SU-DHL-6 (cell line): ENCODE measurements around the gene IQGAP1.
"Not testable (repeated sequence)": the region's sequence is repeated elsewhere in the genome, so short reads cannot be mapped to it uniquely, and the experiment has no call there.

Source experiments
- H2AFZ ChIP-seq: fragments of 200-600 bp; sonication (generic); 2 replicates; pipeline ENCODE4 v1.6.1; 2014; ENCODE audit warnings: low read depth, mild to moderate bottlenecking, moderate library complexity, mixed read lengths, antibody characterized with exemption, low read length; ENCODE audit not compliant: severe bottlenecking
- H3F3A ChIP-seq: fragments of 200-600 bp; shearing (Covaris generic); 2 replicates; pipeline ENCODE4 v1.6.0; 2016; ENCODE audit warnings: antibody characterized with exemption, mild to moderate bottlenecking; ENCODE audit not compliant: insufficient read depth
- H3K27ac ChIP-seq: fragments of 200-600 bp; sonication (generic); 2 replicates; pipeline ENCODE4 v1.5.1; 2016; ENCODE audit warnings: low read depth, mild to moderate bottlenecking, low read length, moderate library complexity, mixed read lengths
- H3K27me3 ChIP-seq: fragments of 200-600 bp; sonication (generic), shearing (Covaris generic); 2 replicates; pipeline ENCODE4 v1.6.0; 2014; ENCODE audit warnings: mild to moderate bottlenecking, low read length
- H3K36me3 ChIP-seq: fragments of 200-600 bp; sonication (generic); 2 replicates; pipeline ENCODE4 v1.6.1; 2014; ENCODE audit warnings: mild to moderate bottlenecking, low read length, mixed read lengths
- H3K4me2 ChIP-seq: fragments of 300-600, 200-600 bp; shearing (Covaris generic), sonication (generic); 2 replicates; pipeline ENCODE4 v1.6.0; 2014; ENCODE audit warnings: low read length, low read depth, mild to moderate bottlenecking; ENCODE audit not compliant: poor library complexity, severe bottlenecking
- H3K4me3 ChIP-seq: fragments of 200-600 bp; sonication (generic); 2 replicates; pipeline ENCODE4 v1.5.1; 2014; ENCODE audit warnings: antibody characterized with exemption, low read length, mild to moderate bottlenecking, mixed read lengths; ENCODE audit not compliant: insufficient read depth, poor library complexity, severe bottlenecking
- H3K79me2 ChIP-seq: fragments of 200-600 bp; sonication (generic); 2 replicates; pipeline ENCODE4 v1.6.1; 2014; ENCODE audit warnings: mild to moderate bottlenecking, low read length, moderate library complexity; ENCODE audit not compliant: insufficient read depth
- H3K9ac ChIP-seq: fragments of 200-600 bp; sonication (generic); 2 replicates; pipeline ENCODE4 v1.7.0; 2014; ENCODE audit warnings: mild to moderate bottlenecking, low read length
- H3K9me2 ChIP-seq: fragments of 200-600 bp; sonication (generic); replicated peaks from 2 replicates; pipeline ENCODE4 v1.6.1; 2014; ENCODE audit warnings: low read length; ENCODE audit not compliant: insufficient read depth
- H3K9me3 ChIP-seq: fragments of 200-600 bp; sonication (generic); 2 replicates; pipeline ENCODE4 v1.6.1; 2014; ENCODE audit warnings: low read length, mixed read lengths; ENCODE audit not compliant: insufficient read depth
- H4K20me1 ChIP-seq: fragments of 200-600 bp; sonication (generic); 2 replicates; pipeline ENCODE4 v1.6.1; 2014; ENCODE audit warnings: low read depth, mild to moderate bottlenecking, antibody characterized with exemption, low read length, moderate library complexity, mixed read lengths
- EZH2phosphoT487 ChIP-seq: fragments of 200-600 bp; sonication (generic), shearing (Covaris generic); conservative IDR thresholded peaks from 2 replicates; pipeline ENCODE4 v1.6.1; 2018; ENCODE audit warnings: mild to moderate bottlenecking, antibody characterized with exemption, low read length, moderate library complexity, mixed read lengths
- TF ChIP-seq, protein P1 (sequence below): fragments of 200-600 bp; sonication (generic); IDR thresholded peaks from one replicate; pipeline ENCODE4 v1.5.1; 2017; ENCODE audit warnings: antibody characterized with exemption, mild to moderate bottlenecking, low read length, moderate library complexity; ENCODE audit not compliant: insufficient read depth, poor library complexity, severe bottlenecking

Gene IQGAP1

DNA sequence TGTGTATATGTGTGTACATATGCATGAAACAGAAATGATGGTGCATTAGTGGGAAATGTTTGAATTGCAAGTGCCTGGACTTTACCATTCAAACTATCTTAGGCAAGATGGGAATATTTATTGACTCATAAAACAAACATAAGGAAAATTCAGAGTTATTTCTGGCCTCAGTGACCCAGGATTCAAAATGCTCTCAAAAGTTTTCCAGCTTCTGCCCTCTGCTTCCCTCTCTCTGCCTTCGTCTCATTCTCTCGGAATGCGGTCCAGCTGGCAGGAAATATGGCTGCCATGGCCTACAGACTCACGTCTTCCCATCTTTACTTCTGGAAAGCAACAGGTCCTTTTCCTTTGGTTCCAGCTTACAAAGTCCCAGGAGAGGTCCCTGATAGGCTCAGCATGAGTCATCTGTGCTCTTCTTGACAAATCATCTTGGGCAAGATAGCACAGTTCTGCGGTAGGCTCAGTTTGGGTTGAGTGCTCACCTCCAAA lies 44.7 kb upstream of the IQGAP1 start:
- Histone ChIP-seq H3K9ac (no peak overlapping the region), H3K27me3 (no peaks in the 10 kb centered on the region), H3K9me3 (no peaks in the 10 kb centered on the region), H2AFZ (no peak overlapping the region), H3K9me2 (no peaks in the 10 kb centered on the region), H3K4me3 (no peak overlapping the region), H3F3A (no peaks in the 10 kb centered on the region), H3K4me2 (no peak overlapping the region), H3K79me2 (no peaks in the 10 kb centered on the region), H3K36me3 (no peaks in the 10 kb centered on the region), H4K20me1 (no peaks in the 10 kb centered on the region), H3K27ac (no peak overlapping the region)
- no peak for TF ChIP-seq EZH2phosphoT487
- TF ChIP-seq, protein P1, sequence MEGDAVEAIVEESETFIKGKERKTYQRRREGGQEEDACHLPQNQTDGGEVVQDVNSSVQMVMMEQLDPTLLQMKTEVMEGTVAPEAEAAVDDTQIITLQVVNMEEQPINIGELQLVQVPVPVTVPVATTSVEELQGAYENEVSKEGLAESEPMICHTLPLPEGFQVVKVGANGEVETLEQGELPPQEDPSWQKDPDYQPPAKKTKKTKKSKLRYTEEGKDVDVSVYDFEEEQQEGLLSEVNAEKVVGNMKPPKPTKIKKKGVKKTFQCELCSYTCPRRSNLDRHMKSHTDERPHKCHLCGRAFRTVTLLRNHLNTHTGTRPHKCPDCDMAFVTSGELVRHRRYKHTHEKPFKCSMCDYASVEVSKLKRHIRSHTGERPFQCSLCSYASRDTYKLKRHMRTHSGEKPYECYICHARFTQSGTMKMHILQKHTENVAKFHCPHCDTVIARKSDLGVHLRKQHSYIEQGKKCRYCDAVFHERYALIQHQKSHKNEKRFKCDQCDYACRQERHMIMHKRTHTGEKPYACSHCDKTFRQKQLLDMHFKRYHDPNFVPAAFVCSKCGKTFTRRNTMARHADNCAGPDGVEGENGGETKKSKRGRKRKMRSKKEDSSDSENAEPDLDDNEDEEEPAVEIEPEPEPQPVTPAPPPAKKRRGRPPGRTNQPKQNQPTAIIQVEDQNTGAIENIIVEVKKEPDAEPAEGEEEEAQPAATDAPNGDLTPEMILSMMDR: no peak

DNA sequence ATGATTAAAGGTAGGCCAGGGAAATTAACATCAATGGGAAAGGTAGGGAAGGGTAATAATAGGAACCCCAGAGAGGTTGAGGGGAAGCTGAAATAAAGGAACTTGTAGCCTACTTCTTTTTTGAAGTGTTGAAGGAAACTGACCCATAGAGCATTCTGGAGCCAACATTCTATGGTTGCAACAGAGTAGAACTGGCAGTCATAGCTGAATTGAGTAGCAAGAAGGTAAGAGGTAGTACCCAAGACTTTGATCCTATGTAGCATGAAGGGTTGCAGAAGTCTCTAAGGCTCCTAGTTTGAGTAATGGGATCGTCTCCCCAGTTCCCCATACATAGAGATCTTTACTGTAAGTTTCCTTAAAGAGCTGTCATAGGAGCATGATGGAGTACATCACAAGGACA lies 43.4 kb upstream of the IQGAP1 start:
- Histone ChIP-seq H3K27ac (no peak overlapping the region), H3K4me2 (no peak overlapping the region), H3K9ac (no peak overlapping the region), H3K9me3 (no peaks in the 10 kb centered on the region), H3K27me3 (no peaks in the 10 kb centered on the region), H3K4me3 (no peak overlapping the region), H3K79me2 (no peaks in the 10 kb centered on the region), H4K20me1 (no peaks in the 10 kb centered on the region), H3F3A (no peaks in the 10 kb centered on the region), H3K36me3 (no peaks in the 10 kb centered on the region), H3K9me2 (no peaks in the 10 kb centered on the region), H2AFZ (no peak overlapping the region)
- TF ChIP-seq EZH2phosphoT487: no peak
- TF ChIP-seq, protein P1: no peak

DNA sequence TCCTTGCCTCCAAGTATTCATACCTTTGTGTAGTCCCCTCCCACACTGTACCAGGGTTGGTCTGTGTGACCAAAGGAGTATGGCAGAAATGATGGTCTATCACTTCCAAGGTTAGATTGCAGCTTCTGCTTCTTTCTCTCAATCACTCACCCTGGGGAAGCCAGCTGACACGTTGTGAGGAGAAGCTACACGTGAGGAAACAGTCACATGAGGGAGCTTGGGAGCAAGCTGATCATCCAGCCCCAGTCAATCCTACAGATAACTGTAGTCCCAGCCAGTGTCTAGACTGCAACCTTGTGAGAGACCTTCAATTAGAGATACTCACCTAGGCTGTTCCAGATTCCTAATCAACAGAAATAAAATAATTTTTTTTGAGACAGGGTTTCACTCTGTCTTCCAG lies 42.2 kb upstream of the IQGAP1 start:
- no peaks in the 10 kb centered on the region for H4K20me1 ChIP-seq
- H2AFZ ChIP-seq: no peak overlapping the region
- no peaks in the 10 kb centered on the region for H3F3A ChIP-seq
- no peak for TF ChIP-seq EZH2phosphoT487
- TF ChIP-seq, protein P1: no peak
- H3K27me3 ChIP-seq: no peaks in the 10 kb centered on the region
- H3K79me2 ChIP-seq: no peaks in the 10 kb centered on the region
- H3K4me2 ChIP-seq: no peak overlapping the region
- no peaks in the 10 kb centered on the region for H3K9me2 ChIP-seq
- H3K9ac ChIP-seq: no peak overlapping the region
- H3K27ac ChIP-seq: no peak overlapping the region
- H3K36me3 ChIP-seq: no peaks in the 10 kb centered on the region
- no peaks in the 10 kb centered on the region for H3K9me3 ChIP-seq
- H3K4me3 ChIP-seq: no peak overlapping the region

DNA sequence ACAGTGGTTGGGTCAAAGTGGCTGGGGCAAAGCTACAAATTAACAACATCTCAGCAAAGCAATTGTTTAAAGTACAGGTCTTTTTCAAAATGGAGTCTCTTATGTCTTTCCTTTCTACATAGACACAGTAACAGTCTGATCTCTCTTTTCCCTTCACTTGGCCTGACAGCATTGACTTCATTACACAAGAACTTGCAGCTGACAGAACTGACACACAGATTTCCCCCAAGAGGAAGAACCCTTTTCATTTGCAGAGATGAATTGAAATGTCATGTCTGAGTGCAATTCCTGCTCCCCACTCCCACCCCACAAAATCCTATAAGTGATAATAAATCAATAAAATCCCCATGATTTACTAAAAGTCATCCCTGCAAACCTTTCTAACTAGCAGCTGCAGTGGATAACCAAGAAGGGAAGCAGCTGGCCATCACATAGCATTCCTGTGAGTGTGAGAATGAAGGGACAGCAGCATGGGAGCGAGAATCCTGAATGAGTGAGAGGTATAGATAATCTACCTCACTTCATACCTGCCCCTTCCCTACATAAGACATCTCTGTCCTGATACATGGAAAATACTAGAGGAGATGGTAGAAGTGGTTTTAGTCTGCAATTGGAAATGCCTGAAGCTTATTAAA lies 40.5 kb upstream of the IQGAP1 start:
- H3F3A ChIP-seq, H3K27me3 ChIP-seq, H3K79me2 ChIP-seq, H3K9me3 ChIP-seq, H3K27ac ChIP-seq, H3K9ac ChIP-seq, H2AFZ ChIP-seq, H4K20me1 ChIP-seq, H3K4me2 ChIP-seq, H3K4me3 ChIP-seq, H3K9me2 ChIP-seq, H3K36me3 ChIP-seq: not testable (repeated sequence)
